Epithelial cell of proximal tubule (primary cell): ENCODE results near the gene YPEL3. TPM values are rescaled to one million over a fixed set of nuclear protein-coding genes. Genes with fewer than 3 reads are reported as not detected.

Experiments
- DNase-seq: peaks from one replicate; pipeline ENCODE4 v3.0.0-alpha.2; 2011; ENCODE audit warnings: low read depth
- H3K4me3 ChIP-seq: 2 replicates; pipeline ENCODE4 v1.5.1; 2011; ENCODE audit warnings: low read depth, mild to moderate bottlenecking, low read length
- total RNA-seq: library from RNA; depleted of rRNA; stranded (reverse); fragments of >200 nt; gene quantifications from 2 replicates; pipeline ENCODE4 v1.2.3, GENCODE V29; 2015
- TF ChIP-seq, protein P1 (sequence below): conservative IDR thresholded peaks from 2 replicates; pipeline ENCODE4 v1.5.1; 2012; ENCODE audit warnings: low read depth, mild to moderate bottlenecking, low read length

YPEL3 gene
- total RNA-seq, 1 donor from 2014 or later, result 41.3 TPM

DNA sequence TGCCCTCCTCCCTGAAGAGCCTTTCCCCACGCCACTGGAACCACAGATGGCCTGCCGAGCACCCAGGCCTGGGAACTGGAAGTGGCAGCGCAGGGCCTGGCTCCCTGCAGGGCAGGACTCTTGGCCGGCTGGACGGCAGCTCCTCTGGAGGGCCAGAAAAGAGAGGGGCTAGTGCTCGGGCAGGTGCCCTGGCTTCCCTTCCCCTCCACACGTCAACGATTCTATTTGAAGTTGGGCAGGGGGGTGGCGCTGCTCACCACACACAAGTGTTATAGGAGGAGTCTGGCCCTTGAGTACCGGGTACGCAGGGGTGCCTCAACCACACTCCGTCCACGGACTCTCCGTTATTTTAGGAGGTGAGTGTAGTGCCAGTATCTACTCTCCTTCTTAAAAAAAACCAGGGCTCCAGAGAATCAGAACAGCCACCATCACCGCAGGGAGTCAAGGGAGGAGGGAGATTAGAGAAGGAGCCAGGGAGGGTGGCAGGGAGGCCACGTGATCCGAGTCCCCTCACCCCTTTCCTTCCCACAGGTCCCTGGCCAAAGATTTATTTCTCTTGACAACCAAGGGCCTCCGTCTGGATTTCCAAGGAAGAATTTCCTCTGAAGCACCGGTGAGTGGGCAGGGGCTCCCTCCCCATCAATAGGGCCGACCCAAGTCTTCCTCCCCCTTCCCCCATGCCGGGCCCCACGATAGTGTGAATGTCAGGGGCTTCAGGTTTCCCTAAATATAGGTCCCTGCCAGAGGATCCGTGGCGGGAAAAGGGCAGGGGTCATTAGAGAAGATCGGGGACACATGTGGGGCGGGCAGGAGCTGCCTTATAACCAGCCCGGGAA is 31.9 kb downstream of the YPEL3 start:
- TF ChIP-seq, protein P1, sequence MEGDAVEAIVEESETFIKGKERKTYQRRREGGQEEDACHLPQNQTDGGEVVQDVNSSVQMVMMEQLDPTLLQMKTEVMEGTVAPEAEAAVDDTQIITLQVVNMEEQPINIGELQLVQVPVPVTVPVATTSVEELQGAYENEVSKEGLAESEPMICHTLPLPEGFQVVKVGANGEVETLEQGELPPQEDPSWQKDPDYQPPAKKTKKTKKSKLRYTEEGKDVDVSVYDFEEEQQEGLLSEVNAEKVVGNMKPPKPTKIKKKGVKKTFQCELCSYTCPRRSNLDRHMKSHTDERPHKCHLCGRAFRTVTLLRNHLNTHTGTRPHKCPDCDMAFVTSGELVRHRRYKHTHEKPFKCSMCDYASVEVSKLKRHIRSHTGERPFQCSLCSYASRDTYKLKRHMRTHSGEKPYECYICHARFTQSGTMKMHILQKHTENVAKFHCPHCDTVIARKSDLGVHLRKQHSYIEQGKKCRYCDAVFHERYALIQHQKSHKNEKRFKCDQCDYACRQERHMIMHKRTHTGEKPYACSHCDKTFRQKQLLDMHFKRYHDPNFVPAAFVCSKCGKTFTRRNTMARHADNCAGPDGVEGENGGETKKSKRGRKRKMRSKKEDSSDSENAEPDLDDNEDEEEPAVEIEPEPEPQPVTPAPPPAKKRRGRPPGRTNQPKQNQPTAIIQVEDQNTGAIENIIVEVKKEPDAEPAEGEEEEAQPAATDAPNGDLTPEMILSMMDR, result peak; percentile 26
- DNase-seq, result no peak

DNA sequence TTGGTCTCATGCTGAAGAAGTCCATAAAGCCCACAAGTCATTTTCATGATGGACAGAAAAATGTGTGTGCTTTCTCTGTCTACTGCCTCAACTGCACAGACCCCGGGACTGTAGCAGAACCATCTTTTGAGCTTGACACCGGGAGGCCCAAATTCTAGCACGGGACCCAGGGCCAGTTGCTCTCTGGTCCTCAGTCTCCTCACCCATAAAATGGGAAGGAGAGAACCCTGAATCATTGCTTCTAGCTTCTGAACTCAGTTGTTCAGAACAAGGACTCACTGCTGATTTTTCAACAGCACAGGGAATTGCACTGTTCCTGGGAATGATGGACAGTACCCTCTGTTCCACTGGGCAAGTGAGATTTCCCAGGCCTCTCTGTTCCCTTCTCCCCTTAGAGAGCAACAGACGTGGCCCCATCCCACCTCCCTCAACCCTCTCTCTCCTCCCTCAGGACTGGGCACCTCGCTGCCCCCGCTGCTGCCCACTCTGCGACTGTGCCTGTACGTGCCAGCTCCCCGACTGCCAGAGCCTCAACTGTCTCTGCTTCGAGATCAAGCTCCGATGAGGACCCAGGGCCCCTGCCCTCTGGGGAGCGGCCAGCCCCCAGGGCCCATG is 32.6 kb downstream of the YPEL3 start:
- TF ChIP-seq, protein P1, result no peak
- peak overlapping the region; percentile 98 for H3K4me3 ChIP-seq
- no peak for DNase-seq

More for the DNA sequence above, 31.9 kb downstream of the YPEL3 start:
- peak overlapping the region; percentile 98 for H3K4me3 ChIP-seq

DNA sequence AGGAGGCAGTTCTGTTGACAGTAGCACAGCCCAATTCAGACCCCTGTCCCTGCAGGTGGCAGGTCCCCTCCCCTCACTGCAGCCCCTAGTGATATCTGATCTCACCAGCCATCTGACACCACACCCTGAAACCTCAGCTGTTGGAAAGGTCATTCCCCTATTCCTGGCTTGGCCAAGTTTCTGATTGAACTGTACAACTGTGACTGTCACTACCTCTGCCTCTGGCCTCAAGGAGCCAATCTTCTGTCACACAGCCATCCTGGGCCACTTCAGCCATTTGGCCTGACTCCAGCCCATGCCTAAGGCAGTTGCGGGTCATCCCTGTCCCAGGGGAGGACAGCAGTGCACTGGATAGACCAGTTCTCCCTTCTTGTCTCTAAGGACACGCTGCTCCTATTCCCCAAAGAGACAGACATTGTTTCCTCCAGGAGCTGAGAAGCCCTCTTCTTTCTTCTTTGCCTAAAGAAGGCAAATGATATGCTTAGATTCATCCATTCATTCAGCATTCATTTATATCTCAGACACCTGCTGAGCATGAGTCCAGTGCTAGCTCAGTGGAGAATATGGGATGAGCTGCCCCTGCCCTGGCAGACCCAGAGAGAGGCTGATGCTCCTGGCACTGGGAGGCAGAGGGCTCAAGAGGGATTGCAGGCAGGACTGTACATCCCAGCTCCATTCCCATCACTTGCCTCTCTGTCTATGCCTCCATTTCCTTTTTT is 35.0 kb downstream of the YPEL3 start:
- no peak overlapping the region for H3K4me3 ChIP-seq
- no peak for DNase-seq
- TF ChIP-seq, protein P1, result no peak

DNA sequence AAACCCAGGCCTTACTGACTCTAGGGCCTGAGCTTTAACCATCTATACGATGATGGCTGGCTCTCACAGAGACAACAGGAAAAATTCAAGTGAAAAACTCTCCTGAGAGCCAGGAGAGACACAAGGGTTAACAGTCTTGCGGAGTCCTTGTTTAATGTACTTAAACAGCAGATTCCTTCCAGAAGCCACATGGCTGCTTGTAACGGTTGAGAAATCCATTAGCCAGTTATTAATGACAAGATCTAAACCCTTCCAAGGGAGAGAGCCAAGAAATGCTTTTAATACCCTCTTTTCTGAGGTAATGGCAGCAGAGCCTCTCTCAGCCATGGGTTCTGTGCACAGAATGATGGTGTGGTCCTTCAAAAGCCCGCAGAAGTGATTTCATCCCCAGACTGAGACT is 35.7 kb downstream of the YPEL3 start:
- no peak for DNase-seq
- no peak overlapping the region for H3K4me3 ChIP-seq
- TF ChIP-seq, protein P1, result no peak

DNA sequence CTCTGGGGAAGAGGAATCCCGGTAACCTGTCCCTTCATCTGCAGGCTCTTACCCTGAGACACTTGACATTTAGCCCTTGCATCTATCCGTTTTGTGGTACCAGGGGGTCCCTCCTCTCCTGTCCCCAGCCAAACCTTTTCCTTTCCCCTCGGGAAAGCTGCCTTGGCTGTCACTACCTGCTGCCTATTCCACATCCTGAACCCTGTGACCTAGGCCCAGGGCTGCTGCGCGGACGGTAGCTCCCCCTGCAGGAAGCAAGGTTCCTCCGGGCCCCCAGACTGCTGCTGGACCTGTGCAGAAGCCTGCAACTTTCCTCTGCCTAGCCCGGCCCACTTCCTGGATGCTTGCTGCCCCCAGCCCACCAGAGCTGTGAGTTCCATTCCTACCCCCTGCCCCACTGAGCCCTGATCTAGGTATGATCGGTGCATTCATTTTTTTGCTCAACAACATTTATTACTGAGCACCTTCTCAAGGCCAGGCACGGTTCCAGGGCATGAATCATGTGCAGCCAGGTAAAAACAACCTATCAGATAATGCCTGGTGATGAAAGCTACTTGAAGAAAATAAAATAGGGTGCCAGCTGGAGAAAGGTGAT is 41.0 kb downstream of the YPEL3 start:
- no peak for DNase-seq

DNA sequence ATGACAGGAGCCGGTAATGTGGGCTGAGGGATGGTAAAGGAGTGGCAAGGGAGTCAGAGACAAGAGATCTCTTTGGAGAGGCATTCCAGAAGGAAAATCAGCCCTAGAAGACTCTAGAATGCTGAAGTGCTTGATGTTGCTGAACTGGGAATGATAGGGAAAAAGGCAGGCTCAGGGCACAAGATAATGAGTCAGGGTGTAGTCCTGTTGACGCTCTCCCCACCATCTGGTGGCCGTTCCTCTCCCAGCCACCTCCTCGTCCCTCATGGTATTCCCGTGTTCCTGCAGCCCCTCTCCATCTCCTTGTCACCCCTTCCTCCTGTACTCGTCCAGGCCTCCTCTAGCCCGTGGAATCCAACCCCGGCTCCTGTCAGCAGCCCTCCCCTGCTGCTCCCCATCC is 41.6 kb downstream of the YPEL3 start:
- no peak for DNase-seq
- H3K4me3 ChIP-seq, result no peak overlapping the region
- TF ChIP-seq, protein P1, result no peak

More for the DNA sequence above, 41.0 kb downstream of the YPEL3 start:
- no peak overlapping the region for H3K4me3 ChIP-seq
- TF ChIP-seq, protein P1, result peak; percentile 75
